H9 (cell line): ENCODE results near the gene APOC1. TPM values are rescaled to one million over a fixed set of nuclear protein-coding genes. Genes with fewer than 3 reads are reported as not detected.

ENCODE experiments used
- DNase-seq: peaks from one replicate; pipeline ENCODE4 v3.0.0-alpha.2; 2017
- H2AFZ ChIP-seq: one replicate; pipeline ENCODE4 v1.6.1; 2013; ENCODE audit warnings: mild to moderate bottlenecking, low read length, control low read depth, moderate library complexity
- H2AK5ac ChIP-seq: 2 replicates; pipeline ENCODE4 v1.6.1; 2013; ENCODE audit warnings: low read length, control low read depth, mixed read lengths; ENCODE audit not compliant: insufficient read length
- H2BK120ac ChIP-seq: one replicate; pipeline ENCODE4 v1.6.1; 2013; ENCODE audit warnings: low read depth, mild to moderate bottlenecking, low read length, control low read depth, inconsistent platforms; ENCODE audit not compliant: poor library complexity, severe bottlenecking
- H2BK12ac ChIP-seq: 2 replicates; pipeline ENCODE4 v1.6.1; 2013; ENCODE audit warnings: low read length, control low read depth, mixed read lengths, low read depth; ENCODE audit not compliant: insufficient read length
- H2BK15ac ChIP-seq: 2 replicates; pipeline ENCODE4 v1.6.1; 2013; ENCODE audit warnings: low read depth, low read length, control low read depth
- H2BK20ac ChIP-seq: one replicate; pipeline ENCODE4 v1.6.1; 2013; ENCODE audit warnings: low read depth, mild to moderate bottlenecking, low read length, control low read depth, inconsistent platforms; ENCODE audit not compliant: poor library complexity, severe bottlenecking
- H2BK5ac ChIP-seq: 2 replicates; pipeline ENCODE4 v1.6.1; 2013; ENCODE audit warnings: low read length, control low read depth, mixed read lengths; ENCODE audit not compliant: insufficient read length
- H3K14ac ChIP-seq: 2 replicates; pipeline ENCODE4 v1.6.1; 2013; ENCODE audit warnings: low read length, control low read depth; ENCODE audit not compliant: insufficient read depth
- H3K18ac ChIP-seq: 2 replicates; pipeline ENCODE4 v1.6.1; 2013; ENCODE audit warnings: low read depth, mild to moderate bottlenecking, mixed read lengths, low read length, control low read depth; ENCODE audit not compliant: insufficient read length
- H3K23ac ChIP-seq: 2 replicates; pipeline ENCODE4 v1.6.1; 2013; ENCODE audit warnings: low read length, control low read depth, mixed read lengths, low read depth; ENCODE audit not compliant: insufficient read length
- H3K23me2 ChIP-seq: 2 replicates; pipeline ENCODE4 v1.6.1; 2013; ENCODE audit warnings: low read depth, mild to moderate bottlenecking, mixed read lengths, low read length, control low read depth; ENCODE audit not compliant: insufficient read length, poor library complexity, severe bottlenecking
- H3K27ac ChIP-seq: 2 replicates; pipeline ENCODE4 v1.5.1; 2013; ENCODE audit warnings: low read length, control low read depth, mixed read lengths, low read depth; ENCODE audit not compliant: insufficient read length
- H3K27me3 ChIP-seq: 2 replicates; pipeline ENCODE4 v1.6.1; 2013; ENCODE audit warnings: low read length, control low read depth, inconsistent platforms; ENCODE audit not compliant: insufficient read depth
- H3K4ac ChIP-seq: 2 replicates; pipeline ENCODE4 v1.6.1; 2013; ENCODE audit warnings: low read depth, mild to moderate bottlenecking, control low read depth, inconsistent platforms, low read length, moderate library complexity
- H3K4me1 ChIP-seq: 2 replicates; pipeline ENCODE4 v1.6.1; 2013; ENCODE audit warnings: low read length, control low read depth, inconsistent platforms; ENCODE audit not compliant: insufficient read depth
- H3K4me2 ChIP-seq: 2 replicates; pipeline ENCODE4 v1.6.1; 2013; ENCODE audit warnings: low read length, control low read depth, mixed read lengths; ENCODE audit not compliant: insufficient read length, insufficient read depth
- H3K56ac ChIP-seq: 2 replicates; pipeline ENCODE4 v1.6.1; 2013; ENCODE audit warnings: low read depth, mild to moderate bottlenecking, mixed read lengths, low read length, control low read depth; ENCODE audit not compliant: insufficient read length
- H3K79me1 ChIP-seq: 2 replicates; pipeline ENCODE4 v1.6.1; 2013; ENCODE audit warnings: low read depth, mild to moderate bottlenecking, moderate library complexity, low read length, control low read depth, inconsistent platforms; ENCODE audit not compliant: insufficient read depth, poor library complexity, severe bottlenecking
- H3K79me2 ChIP-seq: 2 replicates; pipeline ENCODE4 v1.6.1; 2013; ENCODE audit warnings: low read length, control low read depth, inconsistent platforms; ENCODE audit not compliant: insufficient read depth
- H3K9ac ChIP-seq: 2 replicates; pipeline ENCODE4 v1.6.1; 2013; ENCODE audit warnings: low read length, control low read depth, mixed read lengths; ENCODE audit not compliant: insufficient read length; ENCODE audit errors: extremely low read depth
- H3K9me3 ChIP-seq: one replicate; pipeline ENCODE4 v1.6.1; 2013; ENCODE audit warnings: low read depth, low read length, inconsistent platforms; ENCODE audit not compliant: control insufficient read depth
- H3T11ph ChIP-seq: one replicate; pipeline ENCODE4 v1.6.1; 2013; ENCODE audit warnings: mild to moderate bottlenecking, low read length, control low read depth, inconsistent platforms
- H4K20me1 ChIP-seq: one replicate; pipeline ENCODE4 v1.6.1; 2013; ENCODE audit not compliant: control insufficient read depth, insufficient read length, insufficient read depth
- H4K5ac ChIP-seq: 2 replicates; pipeline ENCODE4 v1.6.1; 2013; ENCODE audit warnings: low read depth, mild to moderate bottlenecking, mixed read lengths, low read length, control low read depth; ENCODE audit not compliant: insufficient read length
- H4K8ac ChIP-seq: replicated peaks from 2 replicates; pipeline ENCODE4 v1.6.1; 2013; ENCODE audit warnings: low read length, control low read depth, mixed read lengths, low read depth; ENCODE audit not compliant: insufficient read length
- H4K91ac ChIP-seq: 2 replicates; pipeline ENCODE4 v1.6.1; 2013; ENCODE audit warnings: low read depth, mild to moderate bottlenecking, moderate library complexity, mixed read lengths, low read length, control low read depth; ENCODE audit not compliant: insufficient read length
- H3K27ac Mint-ChIP-seq, 3 experiments: 2 replicates in 2 of 3; 3 replicates in 1 of 3; pipeline ENCODE4 v1.8.0; 2020 to 2021; ENCODE audit warnings: mixed read lengths in 3 of 3, mild to moderate bottlenecking in 1 of 3, moderate library complexity in 1 of 3
- H3K27me3 Mint-ChIP-seq: 2 replicates; pipeline ENCODE4 v1.8.0; 2021; ENCODE audit warnings: low read depth, mild to moderate bottlenecking, moderate library complexity, mixed read lengths
- H3K36me3 Mint-ChIP-seq, 3 experiments: 2 replicates in 2 of 3; 3 replicates in 1 of 3; pipeline ENCODE4 v1.8.0; 2020 to 2021; ENCODE audit warnings: low read depth in 3 of 3, mixed read lengths in 3 of 3; ENCODE audit not compliant: insufficient read depth in 1 of 3
- H3K4me1 Mint-ChIP-seq, 2 experiments: 2 replicates each; pipeline ENCODE4 v1.8.0; 2020; ENCODE audit warnings: mixed read lengths in 2 of 2
- H3K4me3 Mint-ChIP-seq, 2 experiments: 2 replicates in 1 of 2; 3 replicates in 1 of 2; pipeline ENCODE4 v1.8.0; 2020 to 2021; ENCODE audit warnings: mild to moderate bottlenecking in 2 of 2, mixed read lengths in 2 of 2, moderate library complexity in 1 of 2
- H3K9me3 Mint-ChIP-seq, 2 experiments: 2 replicates in 1 of 2; 3 replicates in 1 of 2; pipeline ENCODE4 v1.8.0; 2020; ENCODE audit warnings: mild to moderate bottlenecking in 2 of 2, mixed read lengths in 2 of 2, moderate library complexity in 1 of 2
- WGBS: extraction: QIAGEN DNeasy Blood & Tissue Kit; methylation state at CpG from one replicate; pipeline ENCODE4 v1.1.7; 2013; ENCODE audit warnings: missing lambda C conversion rate, low lambda C conversion rate, mixed read lengths; ENCODE audit not compliant: insufficient read length; ENCODE audit errors: extremely low coverage; 5-methylcytosine and 5-hydroxymethylcytosine counted together
- total RNA-seq: library from RNA; stranded (reverse); gene quantifications from 2 replicates; pipeline ENCODE4 v1.2.1, GENCODE V29; 2021
- TF ChIP-seq, protein P1 (sequence below): fragments of 200-600 bp; sonication (generic); conservative IDR thresholded peaks from 3 replicates; pipeline ENCODE4 v1.8.0; 2021; ENCODE audit warnings: antibody characterized with exemption, mild to moderate bottlenecking

APOC1 gene
- total RNA-seq, 1 experiment from 2014 or later = 78.1 TPM

GRCh38 chr19:44949550-44949949 is 35.1 kb downstream of the APOC1 start:
- Histone ChIP-seq H3K27me3 (no peaks in the 10 kb centered on the region), H3K23ac (no peak overlapping the region), H2BK12ac (no peak overlapping the region), H3K79me1 (no peaks in the 10 kb centered on the region), H2BK15ac (no peak overlapping the region), H2BK5ac (no peak overlapping the region), H3K56ac (no peak overlapping the region), H3K4me1 (no peaks in the 10 kb centered on the region), H3K4ac (no peak overlapping the region), H3K18ac (no peak overlapping the region), H3T11ph (no peak overlapping the region), H3K23me2 (peaks cover 6% of the 10 kb centered on the region), H2BK20ac (no peak overlapping the region), H3K14ac (no peak overlapping the region), H2AK5ac (no peak overlapping the region), H2AFZ (no peak overlapping the region), H3K79me2 (no peaks in the 10 kb centered on the region), H4K20me1 (no peaks in the 10 kb centered on the region), H3K27ac (no peak overlapping the region), H3K4me2 (no peak overlapping the region), H4K8ac (no peak overlapping the region), H2BK120ac (no peak overlapping the region), H3K9me3 (no peaks in the 10 kb centered on the region), H4K91ac (no peak overlapping the region), H3K9ac (no peak overlapping the region), H4K5ac (no peak overlapping the region)
- TF ChIP-seq, protein P1, sequence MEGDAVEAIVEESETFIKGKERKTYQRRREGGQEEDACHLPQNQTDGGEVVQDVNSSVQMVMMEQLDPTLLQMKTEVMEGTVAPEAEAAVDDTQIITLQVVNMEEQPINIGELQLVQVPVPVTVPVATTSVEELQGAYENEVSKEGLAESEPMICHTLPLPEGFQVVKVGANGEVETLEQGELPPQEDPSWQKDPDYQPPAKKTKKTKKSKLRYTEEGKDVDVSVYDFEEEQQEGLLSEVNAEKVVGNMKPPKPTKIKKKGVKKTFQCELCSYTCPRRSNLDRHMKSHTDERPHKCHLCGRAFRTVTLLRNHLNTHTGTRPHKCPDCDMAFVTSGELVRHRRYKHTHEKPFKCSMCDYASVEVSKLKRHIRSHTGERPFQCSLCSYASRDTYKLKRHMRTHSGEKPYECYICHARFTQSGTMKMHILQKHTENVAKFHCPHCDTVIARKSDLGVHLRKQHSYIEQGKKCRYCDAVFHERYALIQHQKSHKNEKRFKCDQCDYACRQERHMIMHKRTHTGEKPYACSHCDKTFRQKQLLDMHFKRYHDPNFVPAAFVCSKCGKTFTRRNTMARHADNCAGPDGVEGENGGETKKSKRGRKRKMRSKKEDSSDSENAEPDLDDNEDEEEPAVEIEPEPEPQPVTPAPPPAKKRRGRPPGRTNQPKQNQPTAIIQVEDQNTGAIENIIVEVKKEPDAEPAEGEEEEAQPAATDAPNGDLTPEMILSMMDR = no peak
- Mint-ChIP-seq H3K4me3 (no peak overlapping the region), H3K27me3 (peaks cover under 1% of the 10 kb centered on the region; the same call in 1 of the 2 replicates), H3K4me1 (peaks cover 3 to 9% of the 10 kb centered on the region in 2 experiments; a peak in 3 of 4 replicates), H3K27ac (no peak overlapping the region), H3K36me3 (peaks cover 0 to 9% (median 5%) of the 10 kb centered on the region in 3 experiments; a peak in 5 of 7 replicates), H3K9me3 (no peaks in the 10 kb centered on the region)
- WGBS = no CpG with 5 or more reads among the region's 9 CpGs
- no peak for DNase-seq
